ENCODE results near the gene NCOA7. TPM values are rescaled to one million over a fixed set of nuclear protein-coding genes. Genes with fewer than 3 reads are reported as not detected.

NCOA7 gene
- total RNA-seq, 1 donor from 2014 or later: 33.4 TPM

DNA sequence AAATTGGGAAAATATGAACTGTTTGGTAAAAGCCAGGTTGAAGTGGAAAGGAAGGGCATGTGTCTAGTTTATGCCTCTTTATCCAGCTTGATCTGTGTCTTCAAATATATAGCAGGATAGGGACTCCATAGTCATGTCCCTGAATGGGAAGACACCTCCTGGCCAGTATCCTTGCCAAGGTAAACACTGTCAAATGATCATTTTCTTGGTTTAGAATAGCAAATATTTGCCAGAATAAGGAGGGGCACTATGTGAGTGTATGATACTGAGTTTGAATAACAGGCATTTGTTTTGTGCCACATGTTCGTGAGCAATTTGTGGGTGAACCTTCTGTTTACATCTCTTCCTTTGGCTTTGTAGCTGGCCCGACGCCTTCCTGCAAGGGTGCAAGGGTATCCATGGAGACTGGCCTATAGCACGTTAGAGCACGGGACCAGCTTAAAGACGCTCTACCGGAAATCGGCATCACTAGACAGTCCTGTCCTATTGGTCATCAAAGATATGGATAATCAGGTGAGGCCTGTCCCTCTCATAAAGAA is 131.6 kb downstream of the NCOA7 start:
- intact Hi-C loops (cut with micrococcal nuclease): no loop called here
- CTCF ChIA-PET: interaction anchor here (1.2 kb wide), 1 partner anchor 34 kb away, joined by 3 read pairs; the partner anchor contains the start of gene HINT3
- no peak overlapping the region for H3K27ac Mint-ChIP-seq

GRCh38 chr6:125923366-125923877 is 132.7 kb downstream of the NCOA7 start:
- no peak for ATAC-seq (ENCODE audit: low read depth)
- Mint-ChIP-seq H3K4me1 (peaks cover 26% of the 10 kb centered on the region), H3K27me3 (no peaks in the 10 kb centered on the region), H3K27ac (no peak overlapping the region), H3K4me3 (no peak overlapping the region), H3K36me3 (ENCODE audit: low read depth) (peaks cover 55% of the 10 kb centered on the region), H3K9me3 (no peaks in the 10 kb centered on the region)
- TF ChIP-seq, protein P1, sequence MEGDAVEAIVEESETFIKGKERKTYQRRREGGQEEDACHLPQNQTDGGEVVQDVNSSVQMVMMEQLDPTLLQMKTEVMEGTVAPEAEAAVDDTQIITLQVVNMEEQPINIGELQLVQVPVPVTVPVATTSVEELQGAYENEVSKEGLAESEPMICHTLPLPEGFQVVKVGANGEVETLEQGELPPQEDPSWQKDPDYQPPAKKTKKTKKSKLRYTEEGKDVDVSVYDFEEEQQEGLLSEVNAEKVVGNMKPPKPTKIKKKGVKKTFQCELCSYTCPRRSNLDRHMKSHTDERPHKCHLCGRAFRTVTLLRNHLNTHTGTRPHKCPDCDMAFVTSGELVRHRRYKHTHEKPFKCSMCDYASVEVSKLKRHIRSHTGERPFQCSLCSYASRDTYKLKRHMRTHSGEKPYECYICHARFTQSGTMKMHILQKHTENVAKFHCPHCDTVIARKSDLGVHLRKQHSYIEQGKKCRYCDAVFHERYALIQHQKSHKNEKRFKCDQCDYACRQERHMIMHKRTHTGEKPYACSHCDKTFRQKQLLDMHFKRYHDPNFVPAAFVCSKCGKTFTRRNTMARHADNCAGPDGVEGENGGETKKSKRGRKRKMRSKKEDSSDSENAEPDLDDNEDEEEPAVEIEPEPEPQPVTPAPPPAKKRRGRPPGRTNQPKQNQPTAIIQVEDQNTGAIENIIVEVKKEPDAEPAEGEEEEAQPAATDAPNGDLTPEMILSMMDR (IDR thresholded peaks at IDR 0.05): no peak
- DNase-seq: no peak
- CTCF ChIA-PET: interaction anchor here (1.7 kb wide), 1 partner anchor 33 kb away, joined by 6 read pairs; the partner anchor contains the start of gene HINT3
- POLR2A ChIA-PET: no interaction called here
- intact Hi-C loops (cut with micrococcal nuclease): no loop called here

More for the DNA sequence above, 131.6 kb downstream of the NCOA7 start:
- Mint-ChIP-seq H3K36me3 (ENCODE audit: low read depth) (peaks cover 49% of the 10 kb centered on the region), H3K4me1 (peaks cover 28% of the 10 kb centered on the region), H3K27me3 (no peaks in the 10 kb centered on the region), H3K4me3 (no peak overlapping the region), H3K9me3 (no peaks in the 10 kb centered on the region)
- POLR2A ChIA-PET: no interaction called here
- TF ChIP-seq, protein P1 (IDR thresholded peaks at IDR 0.05): no peak
- no peak for DNase-seq
- ATAC-seq (ENCODE audit: low read depth): no peak

DNA sequence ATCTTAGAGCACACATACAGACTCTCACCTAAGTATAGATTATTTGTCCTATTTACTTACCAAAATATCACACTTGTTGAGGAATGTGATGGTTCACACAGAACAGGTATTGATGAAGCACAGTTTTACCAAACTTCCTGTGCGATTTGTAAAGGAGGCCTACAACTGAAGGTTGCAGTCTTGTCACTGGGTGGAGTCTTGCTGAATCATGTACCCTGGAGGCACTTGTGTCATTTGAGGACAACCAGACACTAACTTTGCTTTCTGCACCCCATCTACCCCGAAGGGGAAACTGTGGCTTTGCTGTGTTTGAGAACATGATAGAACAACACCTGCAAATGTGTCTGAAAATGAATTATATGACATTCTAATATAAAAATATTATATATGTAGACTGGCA is 133.4 kb downstream of the NCOA7 start:
- intact Hi-C loops (cut with micrococcal nuclease): no loop called here
- CTCF ChIA-PET: interaction anchor here (1.7 kb wide), 1 partner anchor 32 kb away, joined by 6 read pairs; the partner anchor contains the start of gene HINT3
- H3K27ac Mint-ChIP-seq: no peak overlapping the region
- POLR2A ChIA-PET: no interaction called here
- H3K27me3 Mint-ChIP-seq: no peaks in the 10 kb centered on the region
- peaks cover 61% of the 10 kb centered on the region for H3K36me3 Mint-ChIP-seq (ENCODE audit: low read depth)
- ATAC-seq (ENCODE audit: low read depth) (no peak), DNase-seq (no peak)
- no peaks in the 10 kb centered on the region for H3K9me3 Mint-ChIP-seq
- peaks cover 19% of the 10 kb centered on the region for H3K4me1 Mint-ChIP-seq
- TF ChIP-seq, protein P1 (IDR thresholded peaks at IDR 0.05): no peak
- no peak overlapping the region for H3K4me3 Mint-ChIP-seq

DNA sequence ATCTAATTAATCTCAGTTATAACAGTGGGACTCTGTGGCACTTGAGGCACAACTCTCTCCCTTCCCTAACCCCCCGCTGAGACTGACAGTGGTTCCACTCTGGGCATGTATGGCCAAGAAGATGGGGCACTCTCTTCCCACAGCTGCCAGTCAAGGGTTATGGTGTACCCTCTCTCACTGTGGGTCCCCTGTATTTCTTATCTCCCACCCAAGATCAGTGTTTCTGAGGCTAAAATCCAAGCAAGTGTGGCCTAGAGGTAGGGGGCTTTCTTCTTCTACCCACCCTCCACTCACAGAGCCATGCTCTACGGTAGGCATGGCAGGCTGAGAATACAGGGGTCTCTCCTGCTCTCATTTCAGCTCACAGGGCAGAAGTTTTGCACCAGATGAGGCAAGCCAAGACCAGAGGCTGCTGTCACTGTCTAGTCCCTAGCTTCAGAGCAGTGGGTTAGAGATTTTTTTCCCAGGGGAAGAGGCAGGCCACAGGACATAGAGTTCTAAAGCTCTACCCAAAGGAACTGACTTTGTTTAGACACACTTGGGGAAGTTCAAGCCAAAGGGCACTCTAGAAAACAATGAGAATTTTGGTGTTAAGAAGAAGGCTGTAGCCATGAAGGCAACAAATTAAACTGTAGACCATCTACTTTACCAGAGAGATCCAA is 134.1 kb downstream of the NCOA7 start:
- H3K36me3 Mint-ChIP-seq (ENCODE audit: low read depth): peaks cover 61% of the 10 kb centered on the region
- no peak overlapping the region for H3K27ac Mint-ChIP-seq
- peaks cover 14% of the 10 kb centered on the region for H3K4me1 Mint-ChIP-seq
- intact Hi-C loops (cut with micrococcal nuclease): no loop called here
- ChIA-PET POLR2A (no interaction called here), CTCF (interaction anchor here (1.7 kb wide), 1 partner anchor 32 kb away, joined by 6 read pairs; the partner anchor contains the start of gene HINT3)
- no peaks in the 10 kb centered on the region for H3K9me3 Mint-ChIP-seq
- H3K4me3 Mint-ChIP-seq: no peak overlapping the region
- no peak for ATAC-seq (ENCODE audit: low read depth)
- TF ChIP-seq, protein P1 (IDR thresholded peaks at IDR 0.05): no peak
- no peak for DNase-seq
- H3K27me3 Mint-ChIP-seq: no peaks in the 10 kb centered on the region

DNA sequence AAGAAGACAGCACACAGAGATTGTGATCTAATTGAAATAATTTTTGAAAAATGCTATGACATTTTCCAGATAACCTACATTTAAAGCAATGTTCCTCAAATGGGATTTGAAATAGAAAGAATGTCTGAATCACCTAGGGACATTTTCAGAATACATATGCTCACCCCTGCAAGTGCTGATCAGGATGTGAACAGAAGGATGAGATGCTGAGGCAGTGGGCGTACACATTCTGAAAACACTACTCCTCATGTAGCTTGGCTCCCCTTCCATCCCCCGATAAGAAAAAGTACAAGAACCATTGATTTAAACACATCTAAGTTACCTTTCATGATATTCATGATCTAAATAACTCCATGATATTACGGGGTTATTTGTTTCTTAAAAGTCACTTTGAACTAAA is 136.0 kb downstream of the NCOA7 start:
- no peak overlapping the region for H3K4me3 Mint-ChIP-seq
- no peaks in the 10 kb centered on the region for H3K9me3 Mint-ChIP-seq
- ChIA-PET POLR2A (no interaction called here), CTCF (no interaction called here)
- intact Hi-C loops (cut with micrococcal nuclease): no loop called here
- ATAC-seq (ENCODE audit: low read depth) (no peak), DNase-seq (no peak)
- no peaks in the 10 kb centered on the region for H3K27me3 Mint-ChIP-seq
- peaks cover 7% of the 10 kb centered on the region for H3K4me1 Mint-ChIP-seq
- peaks cover 68% of the 10 kb centered on the region for H3K36me3 Mint-ChIP-seq (ENCODE audit: low read depth)
- TF ChIP-seq, protein P1 (IDR thresholded peaks at IDR 0.05): no peak
- no peak overlapping the region for H3K27ac Mint-ChIP-seq

Measured in activated B cell treated with CpG ODN at 0.5 μM for 24 hours (primary cell).